Right cardiac atrium (tissue), 5 donors: ENCODE results near the gene ADM2. TPM values are rescaled to one million over a fixed set of nuclear protein-coding genes. Genes with fewer than 3 reads are reported as not detected.

Source experiments
- ATAC-seq, 2 donors: fragments of 200-7000 bp; cut with Tn5 transposase; one replicate each; pipeline versions ENCODE4 v1.8.0 to v1.9.1; 2020; ENCODE audit warnings: moderate library complexity in 2 of 2, mild to moderate bottlenecking in 1 of 2
- DNase-seq, 3 donors: peaks; one replicate each; pipeline ENCODE4 v3.0.0-alpha.2; 2020
- H3K27ac ChIP-seq: one replicate; pipeline ENCODE4 v1.5.1; 2013; ENCODE audit warnings: mild to moderate bottlenecking, low read length, control low read depth, moderate library complexity
- H3K27me3 ChIP-seq: one replicate; pipeline ENCODE4 v1.6.1; 2013; ENCODE audit not compliant: control insufficient read depth, insufficient read depth
- H3K4me1 ChIP-seq: one replicate; pipeline ENCODE4 v1.6.1; 2013; ENCODE audit warnings: low read length; ENCODE audit not compliant: control insufficient read depth, insufficient read depth
- H3K4me3 ChIP-seq: one replicate; pipeline ENCODE4 v1.5.1; 2013; ENCODE audit warnings: low read length, control low read depth
- H3K9me3 ChIP-seq: one replicate; pipeline ENCODE4 v1.6.1; 2013; ENCODE audit warnings: low read length; ENCODE audit not compliant: control insufficient read depth
- whole genome bisulfite sequencing: extraction: QIAGEN DNeasy Blood & Tissue Kit; methylation state at CpG from one replicate; pipeline ENCODE4 v1.1.7; 2013; 5-methylcytosine and 5-hydroxymethylcytosine counted together
- intact Hi-C, 4 donors: fragments of 100-400 bp; cut with DNase I; formaldehyde crosslinking; loops; one replicate each; pipeline versions ENCODE4 v1.11.0 to v1.14.0; 2022 to 2023
- polyA plus RNA-seq: library from polyadenylated mRNA; stranded (reverse); fragments of 200-250 nt; gene quantifications from one replicate; pipeline ENCODE4 v1.2.3, GENCODE V29; 2013
- total RNA-seq, 4 donors: library from RNA; stranded (reverse); fragmentation: NEBNext Ultra II Directional; extraction: Animal tissue kit (Norgen Biotek cat#: 25700); gene quantifications; one replicate each; pipeline ENCODE4 v1.2.1, GENCODE V29; 2021
- donor health status: healthy with polysubstance abuse.
- donor health status: DM: no; HTN: yes; CAD: no.
- donor health status: DM: no; HTN: no; CAD: no.
- donor health status: DM: no; HTN: yes; CAD: no; lungs with severe emphysema.
- donor health status: DM: yes; HTN: yes; CAD: no.

ADM2 gene
- total and polyA plus RNA-seq, 5 donors, result 0.05 to 0.32 (median 0.11) TPM; not detected in 2

- no peaks in the 10 kb centered on the region for H3K27me3 ChIP-seq
- intact Hi-C loops, result loop anchor here in 2 of 4 donors (10.0 kb wide), 2 partner anchors 261 to 271 kb away; partner anchors contain the start of gene TUBGCP6 (in 1 of the 2)
- DNase-seq, result peak in 2 of 3 donors; percentile 38 to 48
- no peaks in the 10 kb centered on the region for H3K9me3 ChIP-seq
- no peaks in the 10 kb centered on the region for H3K4me1 ChIP-seq
- H3K27ac ChIP-seq, result no peak overlapping the region
- no peak overlapping the region for H3K4me3 ChIP-seq
- WGBS, result 94% methylated on average over 14 of the region's 14 CpGs
- no peak for ATAC-seq
These were observed 24.0 kb downstream of the ADM2 start for GRCh38 chr22:50505276-50505775.

DNA sequence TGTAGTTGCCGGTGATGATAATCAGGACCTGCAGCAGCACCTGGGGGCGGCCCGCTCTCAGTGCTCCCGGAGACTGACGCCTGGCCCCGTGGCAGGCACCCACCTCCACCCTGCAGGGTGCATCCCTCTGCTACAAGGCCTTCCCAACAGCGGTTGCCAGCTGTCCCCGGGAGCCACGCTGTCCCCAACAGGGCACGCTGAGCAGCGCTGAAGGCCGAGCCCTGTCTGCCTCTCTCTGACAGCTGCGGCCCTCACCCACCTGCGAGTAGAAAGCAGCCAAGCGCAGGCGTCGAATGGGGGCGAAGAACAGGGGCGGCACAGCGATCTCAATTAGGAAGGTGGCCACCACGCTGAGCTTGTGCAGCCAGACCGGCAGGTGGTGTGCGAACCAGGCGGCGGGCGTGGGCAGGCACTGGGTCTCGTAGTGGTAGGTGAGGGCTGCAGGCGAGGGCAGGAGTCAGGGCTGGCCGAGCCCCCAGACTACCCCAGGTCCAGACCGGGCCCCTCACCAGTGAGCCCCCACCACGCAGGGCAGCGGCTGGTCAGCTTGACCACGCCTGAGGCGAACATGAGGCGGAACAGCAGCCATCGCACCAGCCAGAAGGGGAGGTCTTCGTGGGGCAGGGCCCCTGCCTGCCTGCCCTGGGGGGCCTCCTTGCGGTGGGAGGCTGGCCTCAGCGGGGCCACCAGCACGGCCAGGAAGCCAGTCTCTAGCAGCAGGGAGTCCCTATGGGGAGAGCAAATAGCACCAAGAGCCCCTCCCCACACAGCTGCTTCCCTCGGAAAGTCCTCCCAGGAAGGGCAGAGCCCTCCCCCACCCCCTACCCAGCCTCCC is 24.6 kb downstream of the ADM2 start:
- intact Hi-C loops, result loop anchor here in 2 of 4 donors (10.0 kb wide), 2 partner anchors 261 to 271 kb away; partner anchors contain the start of gene TUBGCP6 (in 1 of the 2)
- no peak overlapping the region for H3K4me3 ChIP-seq
- DNase-seq, result peak in 2 of 3 donors; percentile 61 to 71
- ATAC-seq, result peak in 1 of 2 donors; percentile 0
- H3K9me3 ChIP-seq, result no peaks in the 10 kb centered on the region
- 89% methylated on average over 41 of the region's 41 CpGs for WGBS
- no peaks in the 10 kb centered on the region for H3K4me1 ChIP-seq
- no peaks in the 10 kb centered on the region for H3K27me3 ChIP-seq
- no peak overlapping the region for H3K27ac ChIP-seq

DNA sequence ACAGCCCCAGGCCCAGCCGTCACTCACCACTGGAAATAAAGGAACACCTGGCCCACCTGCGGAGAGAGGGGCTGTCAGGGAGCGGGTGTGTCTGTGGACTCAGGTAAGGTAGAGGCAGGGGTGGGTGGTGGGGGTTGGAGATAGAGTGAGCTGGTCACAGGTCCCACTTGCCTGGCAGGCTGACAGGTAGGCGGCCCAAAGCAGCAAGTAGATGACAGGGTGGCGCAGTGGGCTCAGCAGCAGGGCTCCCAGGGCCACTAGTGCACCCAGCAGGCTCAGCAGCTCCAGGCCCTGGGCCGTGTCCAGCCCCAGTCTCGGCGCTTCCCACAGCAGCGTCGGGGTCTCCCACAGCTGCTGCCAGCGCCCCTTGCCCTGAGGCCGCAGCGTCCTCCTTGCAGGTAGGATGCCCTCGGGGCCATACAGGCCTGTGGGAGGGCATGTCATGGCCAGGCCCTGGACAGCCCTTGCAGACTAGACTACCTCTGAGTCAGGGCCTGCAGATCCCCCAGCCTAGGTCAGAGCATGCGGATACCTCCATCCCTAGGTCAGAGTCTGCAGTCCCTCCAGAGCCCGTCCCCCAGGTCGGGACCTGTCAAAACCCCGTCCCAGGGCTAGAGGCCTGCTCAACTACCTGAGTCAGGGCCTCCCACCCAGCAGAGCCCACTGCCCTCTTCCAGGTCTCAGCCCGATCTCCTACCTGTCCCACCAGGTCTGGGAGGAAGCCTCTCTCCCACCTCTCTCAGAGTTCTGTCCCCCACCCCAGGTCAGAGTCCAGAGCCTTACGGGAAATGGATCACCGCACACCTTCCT is 25.5 kb downstream of the ADM2 start:
- WGBS, result 25% methylated on average over 21 of the region's 21 CpGs
- Histone ChIP-seq H3K4me3 (peak overlapping the region; percentile 77), H3K9me3 (no peaks in the 10 kb centered on the region), H3K27me3 (no peaks in the 10 kb centered on the region), H3K27ac (peak overlapping the region; percentile 65), H3K4me1 (no peaks in the 10 kb centered on the region)
- DNase-seq, result peak; percentile 52 to 74 (median 73)
- intact Hi-C loops, result loop anchor here in 2 of 4 donors (10.0 kb wide), 2 partner anchors 262 to 272 kb away; partner anchors contain the start of gene TUBGCP6 (in 1 of the 2)
- peak; percentile 5 to 35 for ATAC-seq

DNA sequence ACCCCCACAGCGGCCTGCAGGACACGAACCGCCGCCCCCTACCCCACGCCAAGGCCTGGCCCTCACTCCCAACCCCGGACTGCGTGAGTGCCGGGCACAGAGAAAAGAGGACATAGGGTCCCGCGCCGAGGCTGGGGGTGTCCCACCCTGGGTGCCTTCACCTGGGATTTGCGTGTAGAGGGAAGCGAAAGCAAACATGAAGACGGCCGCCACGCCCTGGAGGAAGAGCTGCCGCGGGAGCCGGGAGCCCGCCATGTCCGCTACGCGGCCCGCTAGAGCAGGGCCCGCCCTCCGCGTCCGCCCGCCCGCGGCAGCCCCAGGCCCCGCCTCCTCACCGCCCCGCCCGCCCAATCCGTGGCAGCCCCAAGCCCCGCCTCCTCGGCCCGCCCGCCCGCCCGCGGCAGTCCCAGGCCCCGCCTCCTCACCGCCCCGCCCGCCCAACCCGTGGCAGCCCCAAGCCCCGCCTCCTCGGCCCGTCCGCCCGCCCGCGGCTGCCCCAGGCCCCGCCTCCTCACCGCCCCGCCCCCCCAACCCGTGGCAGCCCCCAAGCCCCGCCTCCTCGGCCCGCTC is 26.2 kb downstream of the ADM2 start, which contains the start of gene LMF2:
Gene LMF2 (minus strand): TSS at position 282 of the 570 bp plus-strand sequence. CDS start 27 bp downstream, at position 255.
- intact Hi-C loops, result loop anchor here in 2 of 4 donors (10.0 kb wide), 2 partner anchors 263 to 273 kb away; partner anchors contain the start of gene TUBGCP6 (in 1 of the 2)
- DNase-seq, result peak; percentile 91 to 97 (median 96)
- Histone ChIP-seq H3K27me3 (no peaks in the 10 kb centered on the region), H3K4me1 (no peaks in the 10 kb centered on the region), H3K27ac (peak within 1 kb of the TSS; percentile 81), H3K9me3 (no peaks in the 10 kb centered on the region), H3K4me3 (peak within 1 kb of the TSS; percentile 77)
- under 1% methylated on average over 62 of the region's 62 CpGs for WGBS
- ATAC-seq, result peak; percentile 83 to 87

DNA sequence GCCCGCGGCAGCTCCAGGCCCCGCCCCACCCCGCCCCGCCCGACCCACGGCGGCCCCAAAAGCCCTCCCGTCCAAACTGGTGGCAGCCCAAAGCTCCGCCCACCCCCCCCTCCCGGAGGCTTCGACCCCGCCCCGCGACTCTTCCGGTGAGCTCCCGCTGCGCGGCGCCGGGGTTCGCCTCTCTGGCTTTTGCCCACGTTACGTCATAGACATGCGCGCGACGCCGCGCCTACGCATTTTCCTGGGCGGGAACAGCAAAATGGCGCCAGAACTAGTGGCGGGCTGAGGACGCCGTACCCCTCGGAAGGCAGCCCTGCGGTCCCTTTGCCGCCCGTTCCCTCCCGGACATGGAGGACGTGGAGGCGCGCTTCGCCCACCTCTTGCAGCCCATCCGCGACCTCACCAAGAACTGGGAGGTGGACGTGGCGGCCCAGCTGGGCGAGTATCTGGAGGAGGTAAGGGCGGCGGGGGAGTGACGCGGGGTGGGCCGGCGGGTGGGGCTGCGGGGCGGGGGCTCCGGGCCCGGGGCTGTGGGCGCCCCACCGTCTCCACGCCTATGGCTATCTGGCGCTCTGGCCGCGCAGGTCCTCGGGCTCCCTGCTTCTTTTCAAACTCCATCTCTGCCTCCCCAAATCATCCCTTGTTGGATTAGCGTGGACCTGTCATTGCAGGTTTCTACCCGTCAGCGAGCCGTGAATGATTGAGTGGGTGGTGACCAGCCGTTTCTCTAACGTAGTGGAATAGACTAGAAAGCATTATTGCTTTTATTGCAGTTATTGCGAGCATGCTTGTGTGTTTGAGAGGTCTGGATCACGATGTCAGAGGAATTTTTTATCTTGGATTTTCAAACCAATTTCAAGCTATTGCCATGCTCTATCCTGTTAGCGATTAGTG is 26.9 kb downstream of the ADM2 start, which contains the start of gene NCAPH2:
Gene NCAPH2 (plus strand): TSS at position 234 of the 894 bp plus-strand sequence. CDS start 114 bp downstream, at position 348.
- peak; percentile 97 to 98 (median 98) for DNase-seq
- no peaks in the 10 kb centered on the region for H3K9me3 ChIP-seq
- H3K4me3 ChIP-seq, result peak within 1 kb of the TSS; percentile 77
- no peaks in the 10 kb centered on the region for H3K4me1 ChIP-seq
- intact Hi-C loops, result loop anchor here in 2 of 4 donors (10.0 kb wide), 2 partner anchors 263 to 273 kb away; partner anchors contain the start of gene TUBGCP6 (in 1 of the 2)
- ATAC-seq, result peak; percentile 77 to 80
- no peaks in the 10 kb centered on the region for H3K27me3 ChIP-seq
- H3K27ac ChIP-seq, result peak within 1 kb of the TSS; percentile 81
- WGBS, result under 1% methylated on average over 74 of the region's 76 CpGs

- Histone ChIP-seq H3K4me1 (no peaks in the 10 kb centered on the region), H3K9me3 (no peaks in the 10 kb centered on the region), H3K27me3 (no peaks in the 10 kb centered on the region), H3K4me3 (peak overlapping the region; percentile 73), H3K27ac (no peak overlapping the region)
- intact Hi-C loops, result loop anchor here in 2 of 4 donors (10.0 kb wide), 2 partner anchors 264 to 274 kb away; partner anchors contain the start of gene TUBGCP6 (in 1 of the 2)
- DNase-seq (peak in 1 of 3 donors; percentile 12), ATAC-seq (no peak)
- WGBS, result 5% methylated on average over 3 of the region's 3 CpGs
These were observed 27.6 kb downstream of the ADM2 start for GRCh38 chr22:50508897-50509296.

DNA sequence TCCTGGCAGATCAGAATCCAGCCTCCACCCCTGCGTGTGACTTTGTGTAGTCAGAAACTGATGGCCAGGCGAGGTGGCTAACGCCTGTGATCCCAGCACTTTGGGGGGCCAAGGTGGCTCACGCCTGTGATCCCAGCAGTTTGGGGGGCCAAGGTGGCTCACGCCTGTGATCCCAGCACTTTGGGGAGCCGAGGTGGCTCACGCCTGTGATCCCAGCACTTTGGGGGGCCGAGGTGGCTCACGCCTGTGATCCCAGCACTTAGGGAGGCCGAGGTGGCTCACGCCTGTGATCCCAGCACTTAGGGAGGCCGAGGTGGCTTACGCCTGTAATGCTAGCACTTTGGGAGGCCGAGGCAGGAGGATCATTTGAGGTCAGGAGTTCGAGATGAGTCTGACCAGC is 31.8 kb downstream of the ADM2 start:
- intact Hi-C loops, result no loop called here
- Histone ChIP-seq H3K9me3 (no peaks in the 10 kb centered on the region), H3K27ac (no peak overlapping the region), H3K4me1 (no peaks in the 10 kb centered on the region), H3K4me3 (no peak overlapping the region), H3K27me3 (no peaks in the 10 kb centered on the region)
- peak in 1 of 3 donors; percentile 11 for DNase-seq
- WGBS, result 95% methylated on average over 15 of the region's 15 CpGs
- no peak for ATAC-seq

DNA sequence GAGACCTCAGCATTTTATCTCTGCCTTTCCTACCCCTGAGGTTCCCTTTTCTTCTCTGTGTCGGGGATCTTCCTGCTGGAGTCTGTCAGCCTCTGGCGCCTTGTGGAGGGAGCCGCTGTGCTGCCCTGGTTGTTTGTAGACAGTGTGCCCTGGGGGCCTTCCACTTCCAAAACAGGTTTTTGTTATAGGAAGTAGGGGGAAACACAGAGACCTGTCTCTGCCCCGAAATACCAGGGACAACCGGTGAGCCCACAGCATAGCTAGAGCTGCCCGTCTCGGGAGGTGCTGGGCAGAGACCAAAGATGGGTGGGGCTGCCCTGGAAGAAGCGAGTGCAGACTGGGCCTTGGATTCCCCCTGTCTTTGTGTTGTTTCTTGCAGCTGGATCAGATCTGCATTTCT is 34.7 kb downstream of the ADM2 start:
- intact Hi-C loops, result no loop called here
- DNase-seq (peak in 1 of 3 donors; percentile 10), ATAC-seq (no peak)
- H3K27me3 ChIP-seq, result no peaks in the 10 kb centered on the region
- WGBS, result 88% methylated on average over 8 of the region's 8 CpGs
- no peak overlapping the region for H3K27ac ChIP-seq
- H3K4me3 ChIP-seq, result no peak overlapping the region
- H3K4me1 ChIP-seq, result no peaks in the 10 kb centered on the region
- H3K9me3 ChIP-seq, result no peaks in the 10 kb centered on the region

GRCh38 chr22:50516891-50517290 is 35.5 kb downstream of the ADM2 start:
- intact Hi-C loops, result no loop called here
- DNase-seq (peak in 2 of 3 donors; percentile 26 to 47), ATAC-seq (no peak)
- Histone ChIP-seq H3K4me3 (no peak overlapping the region), H3K4me1 (no peaks in the 10 kb centered on the region), H3K27ac (no peak overlapping the region), H3K27me3 (no peaks in the 10 kb centered on the region), H3K9me3 (no peaks in the 10 kb centered on the region)
- 82% methylated on average over 16 of the region's 16 CpGs for WGBS
